ENCODE results near the gene S1PR4. TPM values are rescaled to one million over a fixed set of nuclear protein-coding genes. Genes with fewer than 3 reads are reported as not detected.

Gene S1PR4
- total and polyA plus RNA-seq, 2 of the 8 experiments (the other 6 are each of a cell fraction or from before 2014, with no cell fraction given), result not detected

- Histone ChIP-seq H2BK5ac (ENCODE audit: low read depth, low read length) (no peak overlapping the region), H3K9me3 (ENCODE audit: insufficient read depth in 2 of 2, low read depth in 1 of 2, low read length in 1 of 2) (no peaks in the 10 kb centered on the region), H3K4me1 (replicated peaks in 1 of 4; ENCODE audit: control insufficient read depth in 3 of 4, insufficient read depth in 4 of 4, low read length in 3 of 4) (no peaks in the 10 kb centered on the region; a peak in 1 of 7 replicates), H3K9ac (replicated peaks in 1 of 4; ENCODE audit: extremely low read depth in 1 of 4, low read depth in 3 of 4, low read length in 3 of 4) (no peak overlapping the region), H4K8ac (ENCODE audit: extremely low read depth, insufficient read depth, low read length) (no peak overlapping the region), H4K20me1 (replicated peaks in 1 of 2; ENCODE audit: control insufficient read depth in 1 of 2, insufficient read depth in 2 of 2, low read length in 2 of 2) (peaks cover 4 to 10% of the 10 kb centered on the region in 2 experiments), H4K5ac (ENCODE audit: insufficient read length, low read depth, low read length) (no peak overlapping the region), H2AFZ (ENCODE audit: low read length) (no peak overlapping the region), H3K23ac (ENCODE audit: insufficient read length) (no peak overlapping the region), H3K36me3 (ENCODE audit: control insufficient read depth in 2 of 4, insufficient read depth in 4 of 4, low read length in 3 of 4) (peaks cover 5 to 47% (median 14%) of the 10 kb centered on the region in 4 experiments; a peak in 5 of 8 replicates), H3K4me2 (ENCODE audit: insufficient read depth in 1 of 2, low read depth in 2 of 2, low read length in 2 of 2) (no peak overlapping the region), H3K79me1 (ENCODE audit: low read depth, low read length) (no peaks in the 10 kb centered on the region), H3K23me2 (ENCODE audit: low read depth, low read length) (no peaks in the 10 kb centered on the region), H3K79me2 (ENCODE audit: control insufficient read depth in 1 of 2, insufficient read depth in 2 of 2, low read length in 2 of 2) (no peaks in the 10 kb centered on the region), H2BK12ac (ENCODE audit: low read depth, low read length) (no peak overlapping the region), H2BK20ac (ENCODE audit: low read length) (no peak overlapping the region), H3K18ac (ENCODE audit: extremely low read depth, low read length) (no peak overlapping the region), H3K56ac (replicated peaks; ENCODE audit: insufficient read length, low read depth, low read length) (no peak overlapping the region), H3K27me3 (replicated peaks in 1 of 4; ENCODE audit: control insufficient read depth in 3 of 4, extremely low read depth in 1 of 4, insufficient read depth in 3 of 4, low read length in 3 of 4) (no peaks in the 10 kb centered on the region), H2AK5ac (ENCODE audit: low read depth, low read length) (no peak overlapping the region), H4K91ac (replicated peaks; ENCODE audit: insufficient read length, low read length) (no peak overlapping the region), H3K4me3 (ENCODE audit: extremely low read depth in 1 of 4, insufficient read depth in 2 of 4, low read depth in 3 of 4, low read length in 4 of 4) (no peak overlapping the region), H3K27ac (ENCODE audit: low read depth, low read length) (no peak overlapping the region), H3K4ac (replicated peaks; ENCODE audit: insufficient read length, low read depth, low read length) (no peak overlapping the region), H2BK15ac (ENCODE audit: low read length) (no peak overlapping the region), H2BK120ac (replicated peaks; ENCODE audit: low read depth, low read length) (no peak overlapping the region), H3K14ac (ENCODE audit: insufficient read length) (no peak overlapping the region)
- POLR2A ChIA-PET (ENCODE audit: partially characterized antibody), result interaction anchor here (1.6 to 1.7 kb wide), 2 partner anchors 14 to 18 kb away, joined by 4 to 5 read pairs; no protein-coding TSS in a partner anchor
- DNase-seq (ENCODE audit: low read depth in 1 of 2, low spot score in 2 of 2) (no peak), FAIRE-seq (no peak)
- WGBS, 2 experiments (ENCODE audit: extremely low coverage in 1 of 2, insufficient coverage in 1 of 2, insufficient read length in 1 of 2, insufficient replicate concordance in 2 of 2, low coverage in 1 of 2, low lambda C conversion rate in 2 of 2, missing lambda C conversion rate in 1 of 2), result 94% methylated on average over 12 of the region's 12 CpGs; no CpG with 5 or more reads in 1 of the 2 experiments
- CTCF ChIA-PET (ENCODE audit: partially characterized antibody), result no interaction called here
- TF ChIP-seq JUN (IDR thresholded peaks at IDR 0.05; ENCODE audit: low read depth, low read length) (no peak), KDM1A (IDR thresholded peaks at IDR 0.05; ENCODE audit: borderline replicate concordance, low read length) (no peak), EP300 (IDR thresholded peaks at IDR 0.05; ENCODE audit: borderline replicate concordance in 1 of 2, low read depth in 2 of 2, low read length in 2 of 2) (no peak), HDAC6 (IDR thresholded peaks at IDR 0.05; ENCODE audit: low read depth, low read length) (no peak), CTBP2 (IDR thresholded peaks at IDR 0.05; ENCODE audit: borderline replicate concordance, insufficient read depth, insufficient read length, low read length) (no peak), RAD21 (IDR thresholded peaks at IDR 0.05 in 1 of 2, conservative IDR thresholded peaks at IDR 0.05 in 1 of 2; ENCODE audit: low read depth in 2 of 2, low read length in 2 of 2) (no peak), SP4 (IDR thresholded peaks at IDR 0.05; ENCODE audit: low read length) (no peak), GABPA (IDR thresholded peaks at IDR 0.05; ENCODE audit: borderline replicate concordance, insufficient read depth, low read length) (no peak), TBP (IDR thresholded peaks at IDR 0.05; ENCODE audit: low read depth, low read length) (no peak), POLR2A (IDR thresholded peaks at IDR 0.05; ENCODE audit: control extremely low read depth in 1 of 2, low read depth in 2 of 2, low read length in 2 of 2) (no peak), SUZ12 (IDR thresholded peaks at IDR 0.05; ENCODE audit: low read length) (no peak), RBBP5 (IDR thresholded peaks at IDR 0.05; ENCODE audit: borderline replicate concordance, low read depth, low read length) (no peak)
These were observed 23.8 kb downstream of the S1PR4 start for GRCh38 chr19:3202346-3202745.
